HUES64 (cell line): ENCODE data around the gene ABCB11.
"Not testable (repeated sequence)": the region's sequence is repeated elsewhere in the genome, so short reads cannot be mapped to it uniquely, and the experiment has no call there.

ENCODE experiments used
- H3K27ac ChIP-seq: 2 replicates; pipeline ENCODE4 v1.7.0; 2013; ENCODE audit warnings: low read depth, low read length, inconsistent platforms
- H3K27me3 ChIP-seq: 2 replicates; pipeline ENCODE4 v1.6.1; 2013; ENCODE audit warnings: mild to moderate bottlenecking, low read length; ENCODE audit not compliant: insufficient read depth
- H3K36me3 ChIP-seq: 2 replicates; pipeline ENCODE4 v1.6.1; 2013; ENCODE audit warnings: mild to moderate bottlenecking, low read length; ENCODE audit not compliant: insufficient read depth
- H3K4me1 ChIP-seq: 2 replicates; pipeline ENCODE4 v1.6.1; 2013; ENCODE audit warnings: mild to moderate bottlenecking, low read length, moderate library complexity; ENCODE audit not compliant: insufficient read depth
- H3K4me3 ChIP-seq: 2 replicates; pipeline ENCODE4 v1.5.1; 2013; ENCODE audit warnings: mild to moderate bottlenecking, low read length, moderate library complexity
- H3K9ac ChIP-seq: 2 replicates; pipeline ENCODE4 v1.6.1; 2013; ENCODE audit warnings: mild to moderate bottlenecking, low read depth, low read length
- H3K9me3 ChIP-seq: 2 replicates; pipeline ENCODE4 v1.6.1; 2013; ENCODE audit warnings: low read depth, low read length; ENCODE audit not compliant: insufficient read depth
- WGBS: fragments of 150-250, 120-280 bp; methylation state at CpG from one replicate; pipeline ENCODE4 v1.1.7; 2013; ENCODE audit warnings: missing lambda C conversion rate; 5-methylcytosine and 5-hydroxymethylcytosine counted together

Gene ABCB11

DNA sequence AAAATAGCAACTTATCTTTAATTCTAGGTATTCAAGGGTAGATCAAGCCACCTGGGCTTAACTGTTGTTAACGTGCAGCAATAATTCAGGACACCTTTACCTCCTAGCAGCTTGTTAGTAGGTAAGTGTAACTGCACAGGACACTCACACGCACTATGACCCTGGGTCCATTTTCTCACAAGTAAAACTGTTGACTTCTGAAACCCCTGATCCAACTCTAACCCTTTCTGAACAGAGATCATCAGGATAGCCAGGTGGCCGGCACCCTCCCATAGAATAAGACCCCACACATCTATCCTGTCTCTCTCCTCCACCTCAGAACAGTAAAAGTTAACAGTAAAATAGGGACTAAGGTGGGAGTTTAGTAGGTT is 141.5 kb downstream of the ABCB11 start:
- H3K36me3 ChIP-seq: peaks cover 33% of the 10 kb centered on the region
- H3K27ac ChIP-seq: no peak overlapping the region
- H3K4me1 ChIP-seq: peaks cover 6% of the 10 kb centered on the region; the same call in 1 of the 2 replicates
- H3K27me3 ChIP-seq: peaks cover 12% of the 10 kb centered on the region; the same call in 1 of the 2 replicates
- 16% methylated on average over 3 of the region's 3 CpGs for WGBS
- H3K4me3 ChIP-seq: peak overlapping the region; percentile 89
- peak overlapping the region; percentile 81 for H3K9ac ChIP-seq
- H3K9me3 ChIP-seq: no peaks in the 10 kb centered on the region

DNA sequence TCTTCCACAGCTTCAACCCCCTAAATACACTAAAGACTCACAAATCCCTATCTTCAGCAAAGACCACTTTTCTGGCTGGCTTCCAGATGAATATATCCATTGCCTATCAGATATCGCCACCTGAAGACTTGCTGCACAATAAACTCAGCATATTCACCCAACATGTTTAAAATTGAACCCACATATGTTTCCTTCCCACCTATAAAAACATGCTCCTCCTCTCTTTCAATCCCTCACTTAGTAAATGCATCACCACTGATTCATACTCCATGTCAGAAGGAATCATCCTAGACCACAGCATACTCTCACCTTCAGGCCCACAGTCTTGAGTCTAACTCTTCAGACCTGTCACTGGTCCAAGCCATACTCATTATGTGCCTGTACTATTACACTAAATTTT is 146.1 kb downstream of the ABCB11 start:
- WGBS: 91% methylated on average over 1 of the region's 1 CpG
- peaks cover 41% of the 10 kb centered on the region for H3K36me3 ChIP-seq

DNA sequence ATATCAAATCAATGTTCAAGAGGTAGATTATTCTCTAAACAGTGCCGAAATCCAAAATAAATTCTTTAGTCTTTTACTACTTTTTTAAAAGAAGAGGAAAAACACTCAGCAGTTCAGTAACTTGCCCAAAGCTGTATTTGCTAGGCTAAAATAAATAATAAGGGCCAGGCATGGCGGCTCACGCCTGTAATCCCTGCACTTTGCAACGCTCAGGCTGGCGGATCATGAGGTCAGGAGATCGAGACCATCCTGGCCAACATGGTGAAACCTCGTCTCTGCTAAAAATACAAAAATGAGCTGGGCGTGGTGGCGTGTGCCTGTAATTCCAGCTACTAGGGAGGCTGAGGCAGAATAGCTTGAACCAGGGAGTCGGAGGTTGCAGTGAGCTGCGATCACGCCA is 149.0 kb downstream of the ABCB11 start:
- 93% methylated on average over 12 of the region's 12 CpGs for WGBS
- not testable (repeated sequence) for H3K4me1 ChIP-seq, H3K4me3 ChIP-seq, H3K27ac ChIP-seq, H3K9me3 ChIP-seq, H3K27me3 ChIP-seq, H3K9ac ChIP-seq
- H3K36me3 ChIP-seq: peaks cover 29% of the 10 kb centered on the region

More for the DNA sequence above, 146.1 kb downstream of the ABCB11 start:
- H3K27me3 ChIP-seq: no peaks in the 10 kb centered on the region
- H3K9ac ChIP-seq: no peak overlapping the region
- no peak overlapping the region for H3K4me3 ChIP-seq
- no peak overlapping the region for H3K27ac ChIP-seq
- H3K9me3 ChIP-seq: no peaks in the 10 kb centered on the region
- peaks cover 4% of the 10 kb centered on the region; the same call in 1 of the 2 replicates for H3K4me1 ChIP-seq

DNA sequence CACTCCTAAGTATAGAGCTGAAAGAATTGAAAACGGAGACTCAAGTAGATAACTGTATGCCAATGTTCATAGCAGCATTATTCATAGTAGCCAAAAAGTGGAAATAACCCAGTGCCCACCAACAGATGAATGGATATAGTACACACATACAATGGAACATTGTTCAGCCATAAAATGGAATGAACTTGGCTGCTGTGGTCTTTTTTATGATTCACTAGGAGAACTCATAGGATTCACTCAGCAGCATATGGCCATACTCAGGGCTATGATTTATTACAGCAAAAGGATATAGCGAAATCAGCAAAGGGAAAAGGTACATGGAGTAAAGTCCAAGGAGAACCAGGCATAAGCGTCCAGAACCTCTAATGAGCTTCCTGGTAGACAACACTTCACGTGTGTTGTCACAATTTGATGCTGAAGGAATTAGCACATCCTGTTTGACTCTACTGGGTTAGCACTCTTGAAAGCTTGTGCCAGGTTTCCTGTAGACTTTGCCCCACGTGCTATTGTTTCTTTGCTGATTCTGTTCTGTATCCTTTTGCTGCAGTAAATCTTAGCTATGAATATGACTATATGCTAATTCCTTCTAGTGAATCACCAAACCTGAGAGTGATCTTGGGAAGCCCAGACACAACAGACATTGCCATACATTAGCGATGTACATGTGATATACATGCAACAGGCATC is 156.6 kb downstream of the ABCB11 start:
- H3K27ac ChIP-seq: no peak overlapping the region
- no peak overlapping the region for H3K9ac ChIP-seq
- H3K4me1 ChIP-seq: peaks cover 15% of the 10 kb centered on the region
- peaks cover 3% of the 10 kb centered on the region; the same call in 1 of the 2 replicates for H3K9me3 ChIP-seq
- no peaks in the 10 kb centered on the region for H3K27me3 ChIP-seq
- 95% methylated on average over 6 of the region's 6 CpGs for WGBS
- H3K4me3 ChIP-seq: no peak overlapping the region
- H3K36me3 ChIP-seq: peaks cover 36% of the 10 kb centered on the region

DNA sequence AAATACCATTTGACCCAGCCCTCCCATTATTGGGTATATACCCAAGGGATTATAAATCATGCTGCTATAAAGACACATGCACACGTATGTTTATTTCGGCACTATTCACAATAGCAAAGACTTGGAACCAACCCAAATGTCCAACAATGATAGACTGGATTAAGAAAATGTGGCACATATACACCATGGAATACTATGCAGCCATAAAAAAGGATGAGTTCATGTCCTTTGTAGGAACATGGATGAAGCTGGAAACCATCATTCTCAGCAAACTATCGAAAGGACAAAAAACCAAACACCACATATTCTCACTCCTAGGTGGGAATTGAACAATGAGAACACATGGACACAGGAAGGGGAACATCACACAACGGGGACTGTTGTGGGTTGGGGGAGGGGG is 160.3 kb downstream of the ABCB11 start:
- H3K36me3 ChIP-seq: peaks cover 33% of the 10 kb centered on the region
- not testable (repeated sequence) for H3K4me3 ChIP-seq, H3K27ac ChIP-seq, H3K27me3 ChIP-seq, H3K9ac ChIP-seq, H3K9me3 ChIP-seq, H3K4me1 ChIP-seq
- WGBS: 100% methylated on average over 1 of the region's 4 CpGs
